CD1c-positive myeloid dendritic cell (primary cell): ENCODE measurements around the gene NUFIP2.
"Not testable (repeated sequence)": the region's sequence is repeated elsewhere in the genome, so short reads cannot be mapped to it uniquely, and the experiment has no call there.

Source experiments
- DNase-seq: peaks from one replicate; pipeline ENCODE4 v3.0.0-alpha.2; 2016; ENCODE audit errors: extremely low spot score

NUFIP2 gene

GRCh38 chr17:29238133-29238850 is 55.7 kb downstream of the NUFIP2 start:
- DNase-seq = no peak

- DNase-seq = peak; percentile 38
These were observed 56.3 kb downstream of the NUFIP2 start for GRCh38 chr17:29237476-29238132.

- DNase-seq = no peak
These were observed 58.0 kb downstream of the NUFIP2 start for GRCh38 chr17:29235904-29236303.

GRCh38 chr17:29234972-29235371 is 59.0 kb downstream of the NUFIP2 start:
- DNase-seq = not testable (repeated sequence)

GRCh38 chr17:29233301-29233700 is 60.6 kb downstream of the NUFIP2 start:
- DNase-seq = no peak

GRCh38 chr17:29225396-29225795 is 68.6 kb downstream of the NUFIP2 start:
- no peak for DNase-seq

- not testable (repeated sequence) for DNase-seq
These were observed 72.6 kb downstream of the NUFIP2 start for GRCh38 chr17:29221338-29221737.

GRCh38 chr17:29219378-29220047 is 74.4 kb downstream of the NUFIP2 start:
- peak; percentile 82 for DNase-seq

GRCh38 chr17:29216856-29217255 is 77.1 kb downstream of the NUFIP2 start:
- DNase-seq = no peak

GRCh38 chr17:29216181-29216580 is 77.8 kb downstream of the NUFIP2 start:
- no peak for DNase-seq

GRCh38 chr17:29215717-29216116 is 78.2 kb downstream of the NUFIP2 start:
- DNase-seq = no peak

- no peak for DNase-seq
These were observed 78.8 kb downstream of the NUFIP2 start for GRCh38 chr17:29215174-29215573.

GRCh38 chr17:29214215-29215146 is 79.5 kb downstream of the NUFIP2 start:
- peak; percentile 90 for DNase-seq

- peak; percentile 50 for DNase-seq
These were observed 81.2 kb downstream of the NUFIP2 start for GRCh38 chr17:29212681-29213121.

GRCh38 chr17:29212094-29212631 is 81.8 kb downstream of the NUFIP2 start:
- no peak for DNase-seq

- DNase-seq = no peak
These were observed 83.1 kb downstream of the NUFIP2 start for GRCh38 chr17:29210879-29211278.

GRCh38 chr17:29209073-29209472 is 84.9 kb downstream of the NUFIP2 start:
- DNase-seq = no peak

- no peak for DNase-seq
These were observed 86.0 kb downstream of the NUFIP2 start for GRCh38 chr17:29207975-29208374.
